Omental fat pad (tissue), 4 donors: Measurements from ENCODE around the gene LRRTM2. TPM values are rescaled to one million over a fixed set of nuclear protein-coding genes. Genes with fewer than 3 reads are reported as not detected.
"Not testable (repeated sequence)": the region's sequence is repeated elsewhere in the genome, so short reads cannot be mapped to it uniquely, and the experiment has no call there.

Experiments used
- ATAC-seq: fragments of 150-250 bp; one replicate; pipeline ENCODE4 v1.9.1; 2016; ENCODE audit warnings: mild to moderate bottlenecking, moderate library complexity; ENCODE audit not compliant: low FRiP score
- DNase-seq: peaks from one replicate; pipeline ENCODE4 v3.0.0-alpha.2; 2019; ENCODE audit warnings: low spot score
- total RNA-seq, 4 donors: library from RNA; depleted of rRNA; stranded (reverse); fragments of >200 nt; gene quantifications; one replicate each; pipeline ENCODE4 v1.1.0, GENCODE V29; 2016
- TF ChIP-seq, protein P1 (sequence below), 3 donors: fragments of 450-650 bp; IDR thresholded peaks; one replicate each; pipeline ENCODE4 v1.5.1; 2016 to 2017; ENCODE audit warnings: antibody characterized with exemption in 3 of 3, mild to moderate bottlenecking in 3 of 3, moderate library complexity in 2 of 3

The LRRTM2 gene
- total RNA-seq, 4 donors from 2014 or later, result 0.31 to 4.3 (median 0.72) TPM

DNA sequence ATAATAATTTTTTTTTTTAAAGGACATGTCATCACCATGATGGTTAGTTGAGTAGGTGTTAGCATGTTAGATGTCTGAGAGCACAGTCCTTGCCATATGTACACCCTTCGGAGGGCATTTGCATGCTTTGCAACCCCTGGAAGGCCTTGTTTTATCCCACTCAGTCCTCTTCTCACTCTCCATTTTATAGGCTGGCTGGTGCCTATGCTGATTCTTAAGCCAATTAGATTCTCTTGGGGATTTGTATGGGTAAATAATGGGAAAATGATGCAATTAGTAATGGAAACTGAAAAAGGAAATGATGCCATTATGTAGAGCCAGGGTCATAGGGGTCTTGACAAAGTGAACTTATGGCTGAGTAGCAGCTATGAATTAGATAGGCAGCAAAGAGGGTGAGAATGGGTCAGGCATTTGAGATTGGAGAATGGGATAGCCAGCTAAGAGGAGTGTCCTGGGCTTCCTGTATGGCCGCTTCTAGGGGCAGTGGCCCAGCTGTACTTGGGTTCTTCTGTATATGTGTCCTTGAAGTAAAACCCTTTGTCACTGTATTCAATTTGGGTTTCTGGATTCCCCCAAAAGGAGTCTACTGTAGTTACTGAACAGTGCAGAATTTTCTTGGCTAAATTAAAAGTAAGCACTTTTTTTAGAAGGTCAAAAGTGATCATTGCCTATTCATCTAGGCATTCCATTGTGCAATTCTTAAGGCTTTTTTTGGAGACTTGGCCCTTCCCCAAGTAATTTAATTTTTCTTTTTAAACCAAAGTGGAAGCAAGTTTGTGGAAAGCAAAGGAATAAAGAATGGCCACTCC lies 31.6 kb downstream of the LRRTM2 start:
- DNase-seq, result no peak
- TF ChIP-seq, protein P1, sequence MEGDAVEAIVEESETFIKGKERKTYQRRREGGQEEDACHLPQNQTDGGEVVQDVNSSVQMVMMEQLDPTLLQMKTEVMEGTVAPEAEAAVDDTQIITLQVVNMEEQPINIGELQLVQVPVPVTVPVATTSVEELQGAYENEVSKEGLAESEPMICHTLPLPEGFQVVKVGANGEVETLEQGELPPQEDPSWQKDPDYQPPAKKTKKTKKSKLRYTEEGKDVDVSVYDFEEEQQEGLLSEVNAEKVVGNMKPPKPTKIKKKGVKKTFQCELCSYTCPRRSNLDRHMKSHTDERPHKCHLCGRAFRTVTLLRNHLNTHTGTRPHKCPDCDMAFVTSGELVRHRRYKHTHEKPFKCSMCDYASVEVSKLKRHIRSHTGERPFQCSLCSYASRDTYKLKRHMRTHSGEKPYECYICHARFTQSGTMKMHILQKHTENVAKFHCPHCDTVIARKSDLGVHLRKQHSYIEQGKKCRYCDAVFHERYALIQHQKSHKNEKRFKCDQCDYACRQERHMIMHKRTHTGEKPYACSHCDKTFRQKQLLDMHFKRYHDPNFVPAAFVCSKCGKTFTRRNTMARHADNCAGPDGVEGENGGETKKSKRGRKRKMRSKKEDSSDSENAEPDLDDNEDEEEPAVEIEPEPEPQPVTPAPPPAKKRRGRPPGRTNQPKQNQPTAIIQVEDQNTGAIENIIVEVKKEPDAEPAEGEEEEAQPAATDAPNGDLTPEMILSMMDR (IDR thresholded peaks at IDR 0.05), result no peak
- peak; percentile 26 for ATAC-seq

DNA sequence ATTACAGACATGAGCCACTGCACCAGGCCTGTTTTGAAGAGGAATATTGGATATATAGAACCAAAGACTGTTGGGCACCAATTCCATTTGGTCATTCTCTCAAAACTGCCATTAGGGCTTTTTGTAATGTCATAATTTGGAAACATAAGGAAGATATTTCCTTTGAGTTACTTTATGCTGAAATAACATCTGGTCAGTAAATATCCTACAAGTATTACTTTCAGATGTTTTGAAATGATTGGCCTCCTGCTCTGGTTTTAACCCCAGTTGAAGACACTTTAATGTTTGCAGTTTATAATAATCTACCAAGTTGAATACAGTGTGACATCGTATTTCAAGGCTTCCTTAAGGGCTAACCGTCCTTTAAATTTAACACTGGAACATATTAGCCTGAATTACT lies 33.6 kb downstream of the LRRTM2 start:
- no peak for ATAC-seq
- TF ChIP-seq, protein P1 (IDR thresholded peaks at IDR 0.05), result no peak
- DNase-seq, result no peak

DNA sequence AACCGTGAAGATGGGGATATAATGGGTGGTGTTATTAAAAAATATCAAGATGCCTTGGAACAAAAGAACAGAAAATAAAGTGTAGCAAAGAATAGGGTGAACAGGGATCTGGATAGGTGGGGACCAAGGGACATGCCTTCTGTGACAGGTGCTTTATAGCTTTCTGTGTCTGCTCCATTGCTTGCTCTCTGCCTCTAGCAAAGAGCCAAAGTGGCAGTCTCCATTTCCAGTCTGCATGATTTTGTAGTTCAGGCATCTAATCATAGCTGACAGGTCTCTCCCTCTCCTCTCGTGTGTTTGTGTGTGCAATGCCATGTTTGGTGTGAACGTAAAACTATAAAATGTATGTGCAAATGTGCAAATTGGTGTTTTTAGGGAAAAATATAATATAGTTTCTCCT lies 35.0 kb downstream of the LRRTM2 start:
- no peak for DNase-seq
- TF ChIP-seq, protein P1 (IDR thresholded peaks at IDR 0.05), result no peak
- ATAC-seq, result no peak

DNA sequence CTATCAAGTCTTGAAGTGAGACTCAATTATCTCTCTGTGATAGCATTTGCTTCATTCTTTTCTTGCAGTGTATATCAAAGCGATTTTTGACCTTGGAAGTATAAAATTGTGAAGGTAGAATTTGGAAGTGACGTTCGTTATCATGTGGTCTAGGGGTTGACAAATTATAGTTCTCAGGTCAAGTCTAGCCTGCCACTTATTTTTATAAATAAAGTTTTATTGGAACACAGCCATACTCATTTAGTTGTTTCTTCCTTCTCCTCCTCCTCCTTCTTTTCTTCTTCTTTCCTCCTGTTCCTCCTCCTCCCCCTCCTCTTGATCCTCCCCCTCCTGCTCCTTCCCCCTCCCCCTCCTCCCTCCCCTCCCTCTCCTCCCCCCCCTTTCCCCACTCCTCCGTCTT lies 38.0 kb downstream of the LRRTM2 start:
- TF ChIP-seq, protein P1 (IDR thresholded peaks at IDR 0.05), result no peak
- DNase-seq, result no peak
- no peak for ATAC-seq

DNA sequence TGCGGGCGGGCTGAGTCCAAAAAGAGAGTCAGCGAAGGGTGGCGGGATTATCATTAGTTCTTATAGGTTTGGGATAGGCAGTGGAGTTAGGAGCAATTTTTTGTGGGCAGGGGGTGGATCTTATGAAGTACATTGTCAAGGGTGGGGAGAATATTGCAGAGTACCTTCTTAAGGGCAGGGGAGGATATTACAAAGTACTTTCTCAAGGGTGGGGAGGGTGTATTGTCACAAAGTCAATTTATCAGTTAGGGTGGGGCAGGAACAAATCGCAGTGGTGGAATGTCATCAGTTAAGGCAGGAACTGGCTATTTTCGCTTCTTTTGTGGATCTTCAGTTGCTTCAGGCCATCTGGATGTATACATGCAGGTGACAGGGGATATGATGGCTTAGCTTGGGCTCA lies 40.3 kb downstream of the LRRTM2 start:
- not testable (repeated sequence) for DNase-seq, ATAC-seq

DNA sequence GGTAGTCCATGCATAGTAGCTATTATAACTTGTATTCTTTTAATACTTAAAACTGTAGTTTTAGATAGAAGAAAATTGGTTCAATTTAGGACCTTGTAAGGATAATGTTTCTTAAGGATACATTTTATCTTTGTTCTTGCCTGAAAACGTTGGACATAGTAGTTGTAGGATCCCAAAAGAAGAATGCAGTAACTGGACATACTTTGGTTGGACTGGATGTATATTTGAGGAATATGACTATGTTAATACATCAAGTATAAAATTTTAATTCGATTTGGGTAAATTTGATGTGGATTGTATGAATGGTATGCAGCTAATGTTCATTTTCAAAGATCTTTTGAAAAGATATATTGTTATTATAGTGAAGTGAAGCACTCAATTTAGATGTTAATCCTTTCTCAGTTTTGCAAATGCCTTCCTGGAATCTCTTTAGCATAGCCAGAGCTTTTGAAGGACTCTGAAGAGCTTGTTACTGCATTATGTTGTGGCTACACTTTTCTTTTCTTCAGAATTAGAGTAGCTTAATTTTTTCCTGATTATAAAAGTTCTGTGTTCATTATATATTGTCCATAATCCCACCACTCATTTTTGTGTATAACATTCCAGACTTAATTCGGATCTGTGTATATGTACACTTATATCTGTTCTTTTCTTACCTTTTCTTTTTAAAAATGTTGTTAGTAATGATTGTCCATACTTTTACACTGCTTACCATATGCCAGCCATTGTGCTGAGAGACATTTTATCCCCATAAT lies 41.2 kb downstream of the LRRTM2 start:
- TF ChIP-seq, protein P1 (IDR thresholded peaks at IDR 0.05), result no peak
- ATAC-seq (no peak), DNase-seq (no peak)

DNA sequence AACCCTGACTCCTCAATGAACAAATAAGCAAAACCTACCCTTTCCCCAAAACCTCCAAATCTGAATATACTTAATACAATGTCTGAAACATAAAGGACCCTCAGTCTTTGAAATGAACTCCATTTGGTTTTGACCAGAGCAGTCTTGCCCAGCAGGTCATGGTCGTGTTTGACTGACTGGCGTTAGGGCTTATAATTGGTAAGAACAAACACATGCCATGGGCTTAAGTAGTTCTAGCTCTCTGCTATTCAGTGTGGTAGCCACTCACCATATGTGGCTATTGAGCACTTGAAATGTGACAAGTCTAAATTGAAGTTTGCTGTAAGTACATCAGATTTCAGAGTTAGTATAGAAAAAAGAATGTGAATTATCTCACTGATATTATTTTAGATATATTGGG lies 42.1 kb downstream of the LRRTM2 start:
- ATAC-seq (no peak), DNase-seq (no peak)
- TF ChIP-seq, protein P1 (IDR thresholded peaks at IDR 0.05), result no peak
